CD4-positive, alpha-beta T cell treated with Interleukin-6 at 100 ng/mL for 8 hours (primary cell): Measurements from ENCODE around the gene P3H1.
"Not testable (repeated sequence)": the region's sequence is repeated elsewhere in the genome, so short reads cannot be mapped to it uniquely, and the experiment has no call there.

Experiments
- DNase-seq: peaks from one replicate; pipeline ENCODE4 v3.0.0-alpha.2; 2020; ENCODE audit warnings: mixed read lengths, low spot score

Gene P3H1

DNA sequence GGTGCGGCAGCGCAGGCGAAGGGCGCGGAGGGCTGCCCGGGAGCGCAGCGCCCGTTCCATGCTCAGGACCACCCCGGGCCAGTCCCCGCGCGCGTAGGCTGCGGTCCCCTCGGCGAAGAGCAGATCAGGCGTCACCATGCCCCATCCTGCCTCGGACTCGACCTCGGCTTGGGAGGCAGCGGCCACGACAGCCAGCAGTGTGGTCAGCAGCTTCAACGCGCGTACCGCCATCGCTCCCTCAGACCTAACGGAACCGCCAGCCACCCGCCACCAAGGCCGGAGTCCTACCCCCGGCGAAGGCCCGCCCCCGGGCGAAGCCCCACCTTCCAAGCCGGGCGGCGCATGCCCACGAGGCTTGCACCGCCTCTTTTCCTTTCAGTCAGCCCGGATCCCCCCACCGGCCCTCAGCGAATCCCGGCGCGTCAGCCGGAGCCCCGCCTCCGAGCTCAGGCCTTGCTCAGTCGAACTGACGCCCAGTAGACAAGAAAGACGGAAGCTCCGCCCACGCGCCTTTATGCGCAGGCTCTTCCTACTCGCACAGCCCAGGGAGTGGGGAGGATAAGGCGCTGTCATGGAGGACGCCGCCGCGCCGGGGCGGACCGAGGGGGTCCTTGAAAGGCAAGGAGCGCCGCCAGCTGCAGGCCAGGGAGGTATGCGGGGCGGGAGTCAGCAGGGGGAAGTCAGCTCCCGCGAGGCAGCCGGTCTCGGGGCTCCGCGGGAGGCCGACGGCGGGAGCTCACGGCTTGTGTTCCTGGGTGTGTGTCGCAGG is at the start of gene P3H1, which contains the start of gene C1orf50:
Gene P3H1, minus strand, starts transcription at position 288 of the 769 bp plus-strand sequence. Its CDS starts 57 bp downstream, at position 231.
Gene C1orf50, plus strand, starts transcription at position 509 of the 769 bp plus-strand sequence. Its CDS starts 63 bp downstream, at position 572.
- peak; percentile 100 for DNase-seq

DNA sequence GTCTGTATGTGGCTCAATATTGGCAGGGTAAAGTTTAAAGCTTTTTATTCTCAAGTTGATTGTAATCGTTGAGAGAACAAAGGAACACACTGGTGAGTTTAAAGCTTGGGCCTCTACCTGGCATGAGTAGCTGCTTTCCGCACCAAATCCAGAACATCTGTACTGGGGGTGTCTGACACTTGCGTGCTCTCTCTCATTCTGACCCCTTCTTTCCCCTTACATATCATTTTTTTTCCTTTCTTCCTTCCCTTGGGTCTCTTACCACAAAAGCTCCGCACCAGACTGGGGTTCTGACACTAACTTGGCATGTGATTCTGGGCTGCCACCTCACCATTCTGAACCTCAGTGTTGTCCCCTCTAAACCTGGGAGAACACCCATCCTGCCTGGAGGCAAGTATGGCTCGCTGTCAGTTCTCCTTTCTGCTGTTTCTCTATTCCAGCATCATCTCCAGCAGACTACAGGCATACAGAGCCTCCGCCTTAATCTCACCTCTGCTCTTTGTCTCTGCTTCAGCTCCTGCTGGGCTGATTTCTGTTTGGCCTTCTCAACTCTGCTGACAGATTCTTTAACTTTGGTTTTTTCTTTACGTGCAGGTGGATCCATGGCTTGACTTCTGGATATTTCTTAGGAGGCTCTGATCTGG is 49.2 kb upstream of the P3H1 start:
- DNase-seq, result no peak

DNA sequence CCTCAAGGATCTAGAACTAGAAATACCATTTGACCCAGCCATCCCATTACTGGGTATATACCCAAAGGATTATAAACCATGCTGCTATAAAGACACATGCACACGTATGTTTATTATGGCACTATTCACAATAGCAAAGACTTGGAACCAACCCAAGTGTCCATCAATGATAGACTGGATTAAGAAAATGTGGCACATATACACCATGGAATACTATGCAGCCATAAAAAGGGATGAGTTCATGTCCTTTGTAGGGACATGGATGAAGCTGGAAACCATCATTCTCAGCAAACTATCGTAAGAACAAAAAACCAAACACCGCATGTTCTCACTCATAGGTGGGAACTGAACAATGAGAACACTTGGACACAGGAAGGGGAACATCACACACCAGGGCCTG is 48.0 kb upstream of the P3H1 start:
- not testable (repeated sequence) for DNase-seq

- no peak for DNase-seq
These were observed 40.3 kb upstream of the P3H1 start for GRCh38 chr1:42807056-42807668.

- DNase-seq, result no peak
These were observed 39.8 kb upstream of the P3H1 start for GRCh38 chr1:42806593-42806992.

DNA sequence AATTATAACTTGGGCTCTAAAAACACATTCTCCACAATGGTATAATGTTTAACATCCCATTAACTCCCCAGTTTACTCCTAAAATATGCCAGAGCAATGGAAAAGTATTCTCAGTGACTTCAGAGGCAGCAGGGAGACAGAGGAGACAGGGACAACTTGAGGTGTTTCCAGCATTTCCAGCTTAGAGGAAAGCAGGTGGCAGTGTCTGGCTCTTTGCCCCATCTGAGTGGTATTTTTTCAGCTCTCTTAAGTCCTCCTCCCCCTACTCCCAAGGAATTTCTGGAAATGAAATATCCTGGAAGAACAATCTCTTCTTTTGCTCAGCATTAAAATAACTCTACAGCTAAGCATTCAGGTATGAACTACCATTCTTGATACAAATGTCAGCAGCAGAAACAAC is 39.3 kb upstream of the P3H1 start:
- DNase-seq, result no peak

DNA sequence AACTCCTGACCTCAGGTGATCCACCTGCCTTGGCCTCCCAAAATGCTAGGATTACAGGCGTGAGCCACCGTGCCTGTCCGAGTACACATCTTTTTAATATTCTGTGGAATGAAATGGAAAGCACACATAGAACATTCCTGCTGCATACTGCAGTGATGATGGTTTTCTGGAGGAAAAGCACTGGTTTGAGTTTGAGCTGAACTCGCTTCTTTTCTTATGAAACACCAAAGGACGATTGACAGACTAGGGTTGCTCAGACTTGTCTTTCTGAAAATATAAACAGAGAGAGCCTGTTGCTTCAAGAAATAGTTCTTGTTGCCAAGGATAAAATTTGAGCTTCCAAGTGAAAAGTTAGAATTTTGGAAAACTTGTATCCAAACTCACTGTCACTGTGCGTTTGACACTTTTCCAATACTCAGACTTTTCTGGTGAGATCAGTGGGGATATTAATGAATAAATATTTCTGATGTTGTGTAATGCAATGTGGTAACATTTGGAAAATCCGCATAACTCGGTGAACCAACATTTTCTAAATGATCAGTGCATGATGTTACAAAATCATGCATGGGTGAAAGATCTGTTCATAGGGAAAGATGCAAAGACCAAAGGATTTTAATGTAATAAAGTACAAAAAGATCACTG is 35.1 kb upstream of the P3H1 start:
- DNase-seq, result no peak

GRCh38 chr1:42797979-42798378 is 31.2 kb upstream of the P3H1 start:
- DNase-seq, result no peak

GRCh38 chr1:42797414-42797813 is 30.6 kb upstream of the P3H1 start:
- DNase-seq, result no peak

DNA sequence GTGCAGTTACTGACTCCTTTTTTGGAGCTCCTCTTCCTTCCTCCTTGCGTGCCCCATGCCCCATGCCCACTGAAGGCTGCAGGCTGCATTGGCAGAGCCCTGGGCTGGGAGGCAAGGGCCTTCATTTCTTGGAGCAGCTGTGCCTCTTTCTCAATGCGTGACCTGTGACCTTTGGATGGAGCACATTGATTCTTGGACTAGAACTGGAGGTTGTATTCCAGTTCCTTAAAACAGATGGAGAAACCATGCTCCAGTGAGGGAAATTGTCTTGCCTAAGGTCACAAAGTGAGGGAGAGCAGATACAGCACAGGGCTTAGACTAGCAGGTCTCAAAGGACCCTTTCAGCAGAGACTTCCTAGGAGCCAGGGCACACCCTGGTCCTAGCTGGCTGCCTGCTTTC is 27.0 kb upstream of the P3H1 start:
- no peak for DNase-seq

DNA sequence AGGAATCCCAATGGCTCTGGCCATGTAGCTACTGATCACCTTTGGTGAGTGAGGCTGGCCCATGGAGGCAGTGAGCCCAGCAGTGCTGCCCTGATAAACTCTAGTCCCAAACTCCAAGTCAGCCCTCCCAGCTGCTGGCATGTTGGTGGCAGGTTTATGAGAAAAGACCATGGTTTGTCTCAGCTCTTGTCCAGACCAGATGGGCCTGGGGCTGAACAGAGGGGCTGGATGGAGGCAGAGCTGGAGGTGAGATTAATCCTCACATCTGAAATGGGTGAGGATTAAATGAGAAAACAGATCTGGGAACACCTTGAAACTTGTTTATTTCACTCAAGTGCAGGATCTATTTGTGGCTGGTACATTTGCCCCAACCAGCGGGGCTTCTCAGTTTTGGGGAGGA is 21.2 kb upstream of the P3H1 start:
- no peak for DNase-seq

GRCh38 chr1:42786097-42786496 is 19.3 kb upstream of the P3H1 start:
- DNase-seq, result no peak

GRCh38 chr1:42784946-42785693 is 18.3 kb upstream of the P3H1 start, which contains the start of gene TMEM269:
Gene TMEM269, plus strand, starts transcription at chr1:42784991. Its CDS starts 4,903 bp downstream, at chr1:42789894.
- peak; percentile 27 for DNase-seq

GRCh38 chr1:42784547-42784945 is 17.7 kb upstream of the P3H1 start:
- no peak for DNase-seq

DNA sequence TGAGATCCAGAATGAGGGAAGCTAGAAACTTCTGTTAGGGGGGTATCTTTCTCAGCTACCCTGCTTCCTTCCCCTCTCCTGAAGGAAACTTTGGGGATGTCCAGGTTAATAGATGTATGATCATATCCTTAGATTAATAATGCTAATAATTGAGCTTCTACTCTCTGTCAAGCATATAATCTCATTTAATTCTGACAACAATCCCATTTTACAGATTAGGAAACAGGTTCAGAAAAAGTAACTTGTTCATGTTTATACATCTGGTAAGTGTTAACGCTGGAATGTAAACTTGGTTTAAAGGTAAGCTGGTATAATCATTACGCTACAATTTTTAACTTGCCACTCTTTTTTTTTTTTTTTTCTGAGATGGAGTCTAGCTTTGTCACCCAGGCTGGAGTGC is 16.3 kb upstream of the P3H1 start:
- no peak for DNase-seq

- no peak for DNase-seq
These were observed 13.3 kb upstream of the P3H1 start for GRCh38 chr1:42780176-42780575.

DNA sequence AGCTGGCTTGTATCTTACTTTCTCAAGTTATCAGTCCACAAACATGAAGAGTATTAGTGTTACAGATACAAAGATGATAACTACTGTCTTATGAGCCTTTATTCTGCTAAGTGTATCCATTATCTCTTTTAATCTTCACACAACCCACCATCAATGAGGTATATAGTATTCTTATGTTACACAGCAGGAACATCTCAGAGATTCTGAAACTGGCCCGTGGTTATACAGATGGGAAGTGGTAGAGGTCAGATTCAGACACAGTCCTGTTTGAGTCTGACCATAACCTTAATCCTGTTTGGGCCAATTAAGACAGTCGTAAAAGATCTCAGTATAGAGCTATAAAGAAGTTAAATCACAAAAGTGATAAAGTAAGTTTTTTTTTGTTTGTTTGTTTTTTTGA is 12.9 kb upstream of the P3H1 start:
- no peak for DNase-seq

DNA sequence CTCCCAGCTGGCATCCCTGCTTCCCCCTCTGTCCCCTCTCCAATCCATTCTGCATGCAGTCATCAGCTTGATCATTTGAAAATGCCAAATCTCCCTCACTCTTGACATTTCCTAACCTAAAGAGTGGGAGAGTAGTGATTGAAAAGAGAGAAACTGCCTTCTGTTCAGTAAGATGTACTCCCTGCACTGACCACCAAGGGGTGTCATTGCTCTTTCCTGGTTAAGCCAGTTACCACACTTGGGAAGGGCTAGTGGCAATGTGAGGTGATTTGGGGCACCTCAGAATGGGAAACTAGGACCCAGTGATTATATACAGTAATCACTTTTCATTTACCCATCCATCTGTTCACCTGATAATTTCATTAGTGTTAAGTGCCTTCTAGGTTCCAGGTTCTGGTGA is 11.0 kb upstream of the P3H1 start:
- DNase-seq, result peak; percentile 34

DNA sequence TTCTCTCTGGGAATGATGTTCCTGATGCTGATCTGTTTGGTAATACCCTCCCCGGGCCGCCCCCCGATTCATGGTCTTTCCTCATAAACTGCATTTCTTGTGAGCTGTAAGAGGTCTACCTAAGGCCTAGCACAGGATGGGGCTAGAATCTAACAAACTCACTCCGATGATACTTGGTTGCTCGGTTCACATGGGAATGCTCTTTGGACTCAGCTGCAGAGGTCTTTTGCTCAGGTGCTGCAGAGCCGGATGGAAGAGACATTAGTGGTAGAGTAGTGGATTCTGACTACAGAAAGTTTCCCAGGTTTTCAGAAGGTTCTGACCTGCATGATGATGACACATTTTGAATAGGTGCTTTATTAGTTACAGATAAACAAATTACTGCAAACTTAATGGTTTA is 9.7 kb upstream of the P3H1 start:
- no peak for DNase-seq

DNA sequence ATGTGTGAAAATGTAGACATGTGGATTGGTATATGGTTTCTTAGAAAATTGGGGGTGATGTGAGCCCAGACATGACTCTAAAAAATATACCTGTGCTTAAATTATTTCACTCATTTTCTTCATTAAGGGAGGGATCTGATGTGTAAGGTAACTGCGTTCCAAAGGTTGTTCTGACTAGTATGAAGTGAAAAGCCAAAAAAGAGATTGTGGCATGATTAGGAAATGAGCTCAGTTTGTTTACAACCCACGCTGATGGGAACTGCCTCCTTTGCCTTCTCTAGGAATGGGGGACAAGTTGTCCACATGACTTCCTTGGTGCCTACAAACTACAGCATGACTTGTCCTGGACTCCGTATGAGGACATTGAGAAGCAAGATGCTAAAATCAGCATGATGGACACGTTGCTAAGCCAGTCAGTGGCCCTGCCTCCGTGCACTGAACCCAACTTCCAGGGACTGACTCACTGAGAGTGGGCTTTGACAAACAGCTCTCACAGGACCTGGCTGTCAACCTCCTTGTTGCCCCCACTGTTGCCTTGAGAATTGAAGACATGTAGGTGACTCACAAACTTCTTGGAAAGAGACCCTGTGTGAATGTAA is 8.2 kb upstream of the P3H1 start:
- DNase-seq, result no peak

DNA sequence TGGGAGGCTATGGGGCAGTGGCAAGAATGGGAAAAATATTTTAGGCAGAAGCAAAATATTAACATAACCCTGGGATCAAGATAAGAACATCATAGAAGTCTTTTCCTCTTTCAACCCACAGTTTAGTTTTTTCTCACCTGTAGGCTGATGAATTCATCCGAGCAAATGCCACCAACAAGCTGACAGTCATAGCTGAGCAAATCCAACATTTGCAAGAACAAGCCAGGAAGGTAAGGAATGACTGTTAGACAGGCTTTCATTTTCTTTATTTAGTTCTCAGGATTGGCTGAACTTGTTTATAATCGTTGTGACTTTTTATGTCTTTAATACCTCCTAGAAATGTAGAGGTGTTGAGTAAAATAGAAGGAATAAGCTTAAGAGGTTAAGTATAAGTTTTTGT is 6.6 kb upstream of the P3H1 start:
- no peak for DNase-seq
